Measurements from ENCODE around the gene NR2F2.

GRCh38 chr15:96347181-96348111 lies 16.9 kb downstream of the NR2F2 start:
- TF ChIP-seq CTCF (IDR thresholded peaks at IDR 0.05) (no peak), EZH2 (IDR thresholded peaks at IDR 0.05) (no peak)
